ENCODE results near the gene TCF7.

GRCh38 chr5:134092875-134093274 lies 21.6 kb upstream of the TCF7 start:
- no peak for TF ChIP-seq NPAS2 (CRISPR knock-in tag; IDR thresholded peaks at IDR 0.05; ENCODE audit: borderline replicate concordance)
- TF ChIP-seq SMC3 (IDR thresholded peaks at IDR 0.05) = no peak
- TF ChIP-seq, protein P1, sequence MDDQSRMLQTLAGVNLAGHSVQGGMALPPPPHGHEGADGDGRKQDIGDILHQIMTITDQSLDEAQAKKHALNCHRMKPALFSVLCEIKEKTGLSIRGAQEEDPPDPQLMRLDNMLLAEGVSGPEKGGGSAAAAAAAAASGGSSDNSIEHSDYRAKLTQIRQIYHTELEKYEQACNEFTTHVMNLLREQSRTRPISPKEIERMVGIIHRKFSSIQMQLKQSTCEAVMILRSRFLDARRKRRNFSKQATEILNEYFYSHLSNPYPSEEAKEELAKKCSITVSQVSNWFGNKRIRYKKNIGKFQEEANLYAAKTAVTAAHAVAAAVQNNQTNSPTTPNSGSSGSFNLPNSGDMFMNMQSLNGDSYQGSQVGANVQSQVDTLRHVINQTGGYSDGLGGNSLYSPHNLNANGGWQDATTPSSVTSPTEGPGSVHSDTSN (IDR thresholded peaks at IDR 0.05) = no peak
- TF ChIP-seq, protein P2, sequence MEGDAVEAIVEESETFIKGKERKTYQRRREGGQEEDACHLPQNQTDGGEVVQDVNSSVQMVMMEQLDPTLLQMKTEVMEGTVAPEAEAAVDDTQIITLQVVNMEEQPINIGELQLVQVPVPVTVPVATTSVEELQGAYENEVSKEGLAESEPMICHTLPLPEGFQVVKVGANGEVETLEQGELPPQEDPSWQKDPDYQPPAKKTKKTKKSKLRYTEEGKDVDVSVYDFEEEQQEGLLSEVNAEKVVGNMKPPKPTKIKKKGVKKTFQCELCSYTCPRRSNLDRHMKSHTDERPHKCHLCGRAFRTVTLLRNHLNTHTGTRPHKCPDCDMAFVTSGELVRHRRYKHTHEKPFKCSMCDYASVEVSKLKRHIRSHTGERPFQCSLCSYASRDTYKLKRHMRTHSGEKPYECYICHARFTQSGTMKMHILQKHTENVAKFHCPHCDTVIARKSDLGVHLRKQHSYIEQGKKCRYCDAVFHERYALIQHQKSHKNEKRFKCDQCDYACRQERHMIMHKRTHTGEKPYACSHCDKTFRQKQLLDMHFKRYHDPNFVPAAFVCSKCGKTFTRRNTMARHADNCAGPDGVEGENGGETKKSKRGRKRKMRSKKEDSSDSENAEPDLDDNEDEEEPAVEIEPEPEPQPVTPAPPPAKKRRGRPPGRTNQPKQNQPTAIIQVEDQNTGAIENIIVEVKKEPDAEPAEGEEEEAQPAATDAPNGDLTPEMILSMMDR (IDR thresholded peaks at IDR 0.05) = no peak
- TF ChIP-seq HOXB5 (CRISPR knock-in tag; IDR thresholded peaks at IDR 0.05) = no peak
- no peak for TF ChIP-seq ESRRA (IDR thresholded peaks at IDR 0.05; ENCODE audit: borderline replicate concordance, low read length)
- TF ChIP-seq HDAC2 (IDR thresholded peaks at IDR 0.05) = no peak
- TF ChIP-seq, protein P3, sequence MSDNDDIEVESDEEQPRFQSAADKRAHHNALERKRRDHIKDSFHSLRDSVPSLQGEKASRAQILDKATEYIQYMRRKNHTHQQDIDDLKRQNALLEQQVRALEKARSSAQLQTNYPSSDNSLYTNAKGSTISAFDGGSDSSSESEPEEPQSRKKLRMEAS (IDR thresholded peaks at IDR 0.05) = no peak
- TF ChIP-seq EP300 (IDR thresholded peaks at IDR 0.05) = no peak
- TF ChIP-seq, protein P4, sequence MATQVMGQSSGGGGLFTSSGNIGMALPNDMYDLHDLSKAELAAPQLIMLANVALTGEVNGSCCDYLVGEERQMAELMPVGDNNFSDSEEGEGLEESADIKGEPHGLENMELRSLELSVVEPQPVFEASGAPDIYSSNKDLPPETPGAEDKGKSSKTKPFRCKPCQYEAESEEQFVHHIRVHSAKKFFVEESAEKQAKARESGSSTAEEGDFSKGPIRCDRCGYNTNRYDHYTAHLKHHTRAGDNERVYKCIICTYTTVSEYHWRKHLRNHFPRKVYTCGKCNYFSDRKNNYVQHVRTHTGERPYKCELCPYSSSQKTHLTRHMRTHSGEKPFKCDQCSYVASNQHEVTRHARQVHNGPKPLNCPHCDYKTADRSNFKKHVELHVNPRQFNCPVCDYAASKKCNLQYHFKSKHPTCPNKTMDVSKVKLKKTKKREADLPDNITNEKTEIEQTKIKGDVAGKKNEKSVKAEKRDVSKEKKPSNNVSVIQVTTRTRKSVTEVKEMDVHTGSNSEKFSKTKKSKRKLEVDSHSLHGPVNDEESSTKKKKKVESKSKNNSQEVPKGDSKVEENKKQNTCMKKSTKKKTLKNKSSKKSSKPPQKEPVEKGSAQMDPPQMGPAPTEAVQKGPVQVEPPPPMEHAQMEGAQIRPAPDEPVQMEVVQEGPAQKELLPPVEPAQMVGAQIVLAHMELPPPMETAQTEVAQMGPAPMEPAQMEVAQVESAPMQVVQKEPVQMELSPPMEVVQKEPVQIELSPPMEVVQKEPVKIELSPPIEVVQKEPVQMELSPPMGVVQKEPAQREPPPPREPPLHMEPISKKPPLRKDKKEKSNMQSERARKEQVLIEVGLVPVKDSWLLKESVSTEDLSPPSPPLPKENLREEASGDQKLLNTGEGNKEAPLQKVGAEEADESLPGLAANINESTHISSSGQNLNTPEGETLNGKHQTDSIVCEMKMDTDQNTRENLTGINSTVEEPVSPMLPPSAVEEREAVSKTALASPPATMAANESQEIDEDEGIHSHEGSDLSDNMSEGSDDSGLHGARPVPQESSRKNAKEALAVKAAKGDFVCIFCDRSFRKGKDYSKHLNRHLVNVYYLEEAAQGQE (IDR thresholded peaks at IDR 0.05) = no peak
